Tibial artery (tissue), 4 donors: ENCODE data around the gene SERPINE1.

Experiments
- DNase-seq, 2 donors: peaks; one replicate each; pipeline ENCODE4 v3.0.0-alpha.2; 2019
- H3K27ac ChIP-seq, 2 donors: fragments of 200-600 bp; sonication (generic) in 1 of 2; 1 replicate in 1 of 2; 2 replicates in 1 of 2; pipeline ENCODE4 v1.5.1; 2018 to 2019; ENCODE audit warnings: mild to moderate bottlenecking in 1 of 2
- H3K27me3 ChIP-seq, 2 donors: fragments of 200-600 bp; sonication (generic) in 1 of 2; one replicate each; pipeline versions ENCODE4 v1.5.1 to v1.6.0; 2016 to 2019
- H3K36me3 ChIP-seq, 3 donors: fragments of 200-600 bp; sonication (generic) in 2 of 3; one replicate each; pipeline ENCODE4 v1.5.1; 2016 to 2019; ENCODE audit warnings: mild to moderate bottlenecking in 2 of 3
- H3K4me1 ChIP-seq, 4 donors: fragments of 200-600 bp; sonication (generic) in 2 of 4; 1 replicate in 3 of 4; 2 replicates in 1 of 4; pipeline ENCODE4 v1.5.1; 2016 to 2019
- H3K4me3 ChIP-seq, 2 donors: fragments of 200-600 bp; sonication (generic) in 1 of 2; 1 replicate in 1 of 2; 2 replicates in 1 of 2; pipeline ENCODE4 v1.5.1; 2018 to 2019; ENCODE audit warnings: mild to moderate bottlenecking in 2 of 2
- H3K9me3 ChIP-seq, 3 donors: fragments of 200-600 bp; sonication (generic) in 1 of 3; one replicate each; pipeline ENCODE4 v1.5.1; 2016 to 2019
- intact Hi-C: fragments of 100-400 bp; cut with DNase I; formaldehyde crosslinking; loops from one replicate; pipeline ENCODE4 v1.15.0; 2023; ENCODE audit warnings: low total_unique reads
- TF ChIP-seq, protein P1 (sequence below), 2 experiments: fragments of 200-600 bp in 1 of 2; fragments of 450-650 bp in 1 of 2; IDR thresholded peaks; one replicate each; pipeline ENCODE4 v1.5.1; 2017 to 2019; ENCODE audit warnings: antibody characterized with exemption in 2 of 2, mild to moderate bottlenecking in 1 of 2, moderate library complexity in 1 of 2

The SERPINE1 gene

DNA sequence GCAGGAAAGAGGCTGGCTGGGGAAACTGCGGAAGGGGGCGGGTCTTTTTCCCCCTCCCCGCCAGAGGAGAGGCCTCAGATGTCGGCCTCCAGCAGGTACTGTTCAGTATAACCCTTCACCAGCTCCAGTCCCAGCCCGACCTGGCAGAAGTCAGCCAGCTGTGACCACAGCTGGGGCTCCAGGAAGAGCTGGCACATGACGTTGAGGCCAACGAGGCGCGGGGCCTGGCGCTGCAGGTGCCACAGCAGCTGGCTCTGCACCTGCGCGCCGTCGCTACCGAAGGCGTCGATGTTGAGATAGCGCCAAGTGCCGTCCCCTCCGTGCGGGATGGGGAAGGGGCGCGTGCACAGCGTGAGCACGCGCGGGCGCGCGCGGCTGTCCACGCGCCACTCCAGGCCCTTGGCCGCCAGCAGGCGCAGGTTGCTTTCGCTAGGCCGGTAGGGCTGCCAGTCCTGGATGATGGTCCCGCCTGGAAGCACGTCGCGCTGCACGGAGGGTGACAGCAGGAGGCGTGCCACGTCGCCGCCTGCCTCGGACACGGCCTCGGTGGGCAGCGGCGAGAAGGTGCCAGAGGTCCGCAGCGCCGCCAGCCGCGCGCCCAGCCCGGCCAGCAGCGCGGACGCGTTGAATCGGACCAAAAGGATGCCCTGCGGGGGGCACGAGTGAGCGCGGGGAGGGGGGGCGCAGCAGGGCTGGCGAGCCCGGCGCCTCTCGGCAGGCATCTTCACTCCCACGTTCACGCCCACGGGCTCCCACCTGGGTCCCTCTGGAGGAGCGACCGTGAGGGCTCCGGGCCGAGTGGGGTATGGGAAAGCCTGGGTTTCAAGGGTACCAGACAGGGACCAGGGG lies 45.3 kb downstream of the SERPINE1 start:
- H3K36me3 ChIP-seq, result no peaks in the 10 kb centered on the region
- H3K4me3 ChIP-seq, result no peak overlapping the region
- TF ChIP-seq, protein P1, sequence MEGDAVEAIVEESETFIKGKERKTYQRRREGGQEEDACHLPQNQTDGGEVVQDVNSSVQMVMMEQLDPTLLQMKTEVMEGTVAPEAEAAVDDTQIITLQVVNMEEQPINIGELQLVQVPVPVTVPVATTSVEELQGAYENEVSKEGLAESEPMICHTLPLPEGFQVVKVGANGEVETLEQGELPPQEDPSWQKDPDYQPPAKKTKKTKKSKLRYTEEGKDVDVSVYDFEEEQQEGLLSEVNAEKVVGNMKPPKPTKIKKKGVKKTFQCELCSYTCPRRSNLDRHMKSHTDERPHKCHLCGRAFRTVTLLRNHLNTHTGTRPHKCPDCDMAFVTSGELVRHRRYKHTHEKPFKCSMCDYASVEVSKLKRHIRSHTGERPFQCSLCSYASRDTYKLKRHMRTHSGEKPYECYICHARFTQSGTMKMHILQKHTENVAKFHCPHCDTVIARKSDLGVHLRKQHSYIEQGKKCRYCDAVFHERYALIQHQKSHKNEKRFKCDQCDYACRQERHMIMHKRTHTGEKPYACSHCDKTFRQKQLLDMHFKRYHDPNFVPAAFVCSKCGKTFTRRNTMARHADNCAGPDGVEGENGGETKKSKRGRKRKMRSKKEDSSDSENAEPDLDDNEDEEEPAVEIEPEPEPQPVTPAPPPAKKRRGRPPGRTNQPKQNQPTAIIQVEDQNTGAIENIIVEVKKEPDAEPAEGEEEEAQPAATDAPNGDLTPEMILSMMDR (IDR thresholded peaks at IDR 0.05), result no peak
- no peak overlapping the region for H3K27ac ChIP-seq
- intact Hi-C loops, result no loop called here
- peaks cover 11 to 99% of the 10 kb centered on the region in 2 donors for H3K27me3 ChIP-seq
- DNase-seq, result no peak
- no peaks in the 10 kb centered on the region for H3K9me3 ChIP-seq
- peaks cover 4 to 46% (median 33%) of the 10 kb centered on the region in 4 donors for H3K4me1 ChIP-seq

DNA sequence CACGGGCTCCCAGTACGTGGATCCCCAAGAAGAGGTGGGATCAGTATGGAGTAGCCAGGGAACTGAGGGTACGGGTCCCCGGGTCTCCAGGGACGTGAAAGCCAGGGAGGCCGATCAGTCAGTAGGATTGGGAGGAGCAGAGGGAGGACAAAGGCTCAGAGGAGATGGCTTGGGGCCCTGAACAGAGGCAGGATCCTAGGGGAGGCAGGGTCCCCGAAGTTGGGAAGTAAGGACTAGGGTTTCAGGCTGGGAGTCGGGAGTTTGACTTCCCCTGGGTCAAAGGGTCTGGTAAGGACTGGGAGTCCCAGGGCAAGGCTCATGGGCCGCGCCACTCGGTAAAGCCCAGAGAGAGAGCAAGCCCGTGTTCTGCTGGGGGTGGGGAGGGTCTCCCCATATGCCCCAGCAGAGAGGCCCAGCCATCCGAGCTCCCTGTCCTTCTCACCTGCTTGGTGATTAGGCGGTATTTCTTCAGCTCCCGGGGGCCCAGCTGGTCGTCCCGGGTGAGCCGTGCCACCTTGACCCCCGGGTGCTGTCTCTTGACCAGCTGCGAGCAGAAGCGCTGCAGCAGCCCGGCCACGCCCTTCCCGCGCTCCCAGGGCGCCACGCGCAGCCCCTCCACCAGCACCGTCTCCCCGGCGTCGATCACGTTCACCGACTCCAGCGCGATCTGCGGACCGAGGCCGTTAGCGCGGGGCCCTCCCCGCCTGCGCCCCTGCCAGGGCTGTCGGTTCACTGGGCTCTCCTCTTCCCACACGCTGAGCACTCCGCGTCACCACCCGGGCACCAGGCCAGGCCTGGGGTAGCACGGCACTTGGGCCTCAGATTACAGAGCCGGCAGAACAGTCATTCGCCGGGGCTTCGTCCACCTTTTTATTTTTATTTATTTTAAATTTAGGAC lies 46.2 kb downstream of the SERPINE1 start:
- H3K4me3 ChIP-seq, result peak overlapping the region in 1 of 2 donors; percentile 29
- H3K27me3 ChIP-seq, result peaks cover 11 to 99% of the 10 kb centered on the region in 2 donors
- H3K4me1 ChIP-seq, result peaks cover 4 to 46% (median 33%) of the 10 kb centered on the region in 4 donors
- H3K9me3 ChIP-seq, result no peaks in the 10 kb centered on the region
- H3K36me3 ChIP-seq, result no peaks in the 10 kb centered on the region
- TF ChIP-seq, protein P1 (IDR thresholded peaks at IDR 0.05), result no peak
- intact Hi-C loops, result no loop called here
- H3K27ac ChIP-seq, result no peak overlapping the region
- DNase-seq, result peak in 1 of 2 donors; percentile 75

DNA sequence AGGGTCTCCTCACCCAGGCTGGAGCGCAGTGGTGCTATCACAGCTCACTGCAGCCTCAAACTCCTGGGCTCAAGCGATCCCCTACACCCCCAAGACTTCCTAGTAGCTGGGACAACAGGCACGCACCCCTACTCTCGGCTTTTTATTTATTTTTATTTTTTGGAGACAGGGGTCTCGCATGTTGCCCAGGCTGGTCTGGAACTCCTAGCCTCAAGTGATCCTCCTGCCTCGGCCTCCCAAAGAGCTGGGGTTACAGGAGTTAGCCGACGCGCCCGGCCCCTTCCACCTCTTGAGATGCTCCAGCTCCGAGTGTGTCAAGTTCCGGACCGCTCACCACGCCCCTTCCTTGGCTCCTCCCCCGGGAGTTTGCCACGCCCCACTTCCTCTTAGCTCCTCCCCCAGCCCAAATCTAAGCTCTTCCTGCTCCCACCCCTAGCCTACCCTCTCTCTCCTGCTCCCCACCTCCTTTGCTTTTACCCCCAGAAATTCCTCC lies 46.9 kb downstream of the SERPINE1 start:
- Histone ChIP-seq H3K4me3 (peak overlapping the region in 1 of 2 donors; percentile 29), H3K27ac (no peak overlapping the region), H3K27me3 (peaks cover 11 to 97% of the 10 kb centered on the region in 2 donors), H3K36me3 (no peaks in the 10 kb centered on the region), H3K9me3 (no peaks in the 10 kb centered on the region), H3K4me1 (peaks cover 4 to 46% (median 33%) of the 10 kb centered on the region in 4 donors)
- DNase-seq, result no peak
- TF ChIP-seq, protein P1 (IDR thresholded peaks at IDR 0.05), result no peak
- intact Hi-C loops, result no loop called here

DNA sequence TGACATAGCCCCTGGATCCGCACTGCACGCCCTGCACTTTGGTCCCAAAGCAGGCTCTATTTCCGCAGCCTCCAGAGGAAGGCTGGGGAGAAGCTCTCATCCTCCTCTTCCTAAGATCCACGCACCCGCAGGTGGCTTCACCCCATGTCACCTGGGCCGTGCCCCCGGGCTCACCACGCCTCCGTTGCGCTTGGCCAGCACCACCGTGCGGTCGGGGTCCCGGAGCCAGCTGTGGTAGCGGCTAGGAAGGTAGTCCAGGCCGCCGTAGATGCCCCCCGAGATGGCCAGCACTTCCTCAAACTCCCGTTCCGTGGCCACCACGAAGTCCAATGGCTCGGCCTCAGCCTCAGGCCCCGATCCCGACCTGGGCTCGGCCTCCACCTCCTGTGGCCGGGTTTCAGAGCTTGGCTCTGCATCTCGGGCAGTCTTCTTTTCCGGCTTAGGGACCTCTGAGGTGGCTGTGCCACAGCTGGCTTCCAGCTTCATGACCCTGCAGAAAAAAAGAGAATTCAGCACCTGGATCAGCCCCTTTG lies 47.5 kb downstream of the SERPINE1 start:
- peaks cover 4 to 52% (median 38%) of the 10 kb centered on the region in 4 donors for H3K4me1 ChIP-seq
- H3K27me3 ChIP-seq, result peaks cover 11 to 97% of the 10 kb centered on the region in 2 donors

DNA sequence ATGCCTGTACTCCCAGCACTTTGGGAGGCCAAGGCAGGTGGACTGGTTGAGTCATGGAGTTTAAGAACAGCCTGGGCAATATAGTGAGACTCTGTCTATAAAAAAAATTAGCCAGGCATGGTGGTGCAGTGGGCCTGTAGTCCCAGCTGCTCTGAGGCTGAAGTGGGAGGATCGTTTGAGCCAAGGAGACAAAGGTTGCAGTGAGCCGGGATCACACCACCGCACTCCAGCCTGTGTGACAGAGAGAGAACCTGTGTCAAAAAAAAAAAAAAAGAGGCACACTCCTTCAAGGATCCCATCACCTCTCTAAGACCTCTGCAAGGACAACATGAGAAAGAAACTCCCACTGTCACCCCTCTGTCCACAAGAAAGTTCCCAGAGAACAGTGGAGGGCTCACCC lies 48.8 kb downstream of the SERPINE1 start:
- Histone ChIP-seq H3K4me3 (no peak overlapping the region), H3K27me3 (peaks cover 11 to 97% of the 10 kb centered on the region in 2 donors), H3K9me3 (no peaks in the 10 kb centered on the region), H3K27ac (no peak overlapping the region), H3K36me3 (no peaks in the 10 kb centered on the region), H3K4me1 (peaks cover 4 to 51% (median 41%) of the 10 kb centered on the region in 4 donors)
- intact Hi-C loops, result no loop called here
- DNase-seq, result no peak
- TF ChIP-seq, protein P1 (IDR thresholded peaks at IDR 0.05), result no peak

More for the DNA sequence above, 47.5 kb downstream of the SERPINE1 start:
- Histone ChIP-seq H3K9me3 (no peaks in the 10 kb centered on the region), H3K4me3 (no peak overlapping the region), H3K36me3 (no peaks in the 10 kb centered on the region), H3K27ac (no peak overlapping the region)
- TF ChIP-seq, protein P1 (IDR thresholded peaks at IDR 0.05), result no peak
- no peak for DNase-seq
- intact Hi-C loops, result no loop called here
